Mesenchymal stem cell (in vitro differentiated cells and primary cell): Measurements from ENCODE around the gene IFT57.

Source experiments
- DNase-seq: peaks from one replicate; pipeline ENCODE4 v3.0.0-alpha.2; 2013
- H2AFZ ChIP-seq: one replicate; pipeline ENCODE4 v1.6.1; 2013; ENCODE audit warnings: low read depth, mild to moderate bottlenecking, control low read depth, inconsistent platforms, low read length, moderate library complexity
- H2AK5ac ChIP-seq: 2 replicates; pipeline ENCODE4 v1.6.1; 2013; ENCODE audit warnings: low read length, moderate library complexity, mild to moderate bottlenecking, inconsistent platforms; ENCODE audit not compliant: severe bottlenecking
- H2BK120ac ChIP-seq: one replicate; pipeline ENCODE4 v1.6.1; 2013; ENCODE audit warnings: low read depth, mild to moderate bottlenecking, inconsistent platforms, low read length, moderate library complexity
- H2BK12ac ChIP-seq, 2 experiments: one replicate each; pipeline ENCODE4 v1.6.1; 2013; ENCODE audit warnings: inconsistent platforms in 2 of 2, low read length in 2 of 2, mild to moderate bottlenecking in 2 of 2, moderate library complexity in 2 of 2, control low read depth in 1 of 2
- H2BK15ac ChIP-seq: one replicate; pipeline ENCODE4 v1.6.1; 2013; ENCODE audit warnings: mild to moderate bottlenecking, low read depth, inconsistent platforms; ENCODE audit not compliant: poor library complexity, severe bottlenecking
- H2BK5ac ChIP-seq: 2 replicates; pipeline ENCODE4 v1.6.1; 2013; ENCODE audit warnings: low read depth, mild to moderate bottlenecking, low read length, control low read depth, inconsistent platforms; ENCODE audit not compliant: poor library complexity, severe bottlenecking
- H3K14ac ChIP-seq, 2 experiments: one replicate each; pipeline ENCODE4 v1.6.1; 2013; ENCODE audit warnings: inconsistent platforms in 2 of 2, low read length in 2 of 2, control low read depth in 1 of 2, mild to moderate bottlenecking in 1 of 2, moderate library complexity in 1 of 2
- H3K18ac ChIP-seq, 2 experiments: one replicate each; pipeline ENCODE4 v1.6.1; 2013; ENCODE audit warnings: inconsistent platforms in 2 of 2, low read length in 2 of 2, control low read depth in 1 of 2, low read depth in 1 of 2, mild to moderate bottlenecking in 1 of 2
- H3K23ac ChIP-seq, 2 experiments: one replicate each; pipeline ENCODE4 v1.6.1; 2013; ENCODE audit warnings: inconsistent platforms in 2 of 2, low read length in 2 of 2, mild to moderate bottlenecking in 2 of 2, moderate library complexity in 2 of 2, control low read depth in 1 of 2
- H3K27ac ChIP-seq: 2 replicates; pipeline ENCODE4 v1.5.1; 2013; ENCODE audit warnings: mild to moderate bottlenecking, moderate library complexity, low read length, control low read depth, inconsistent platforms; ENCODE audit not compliant: poor library complexity, severe bottlenecking
- H3K27me3 ChIP-seq, 2 experiments: 2 replicates each; pipeline versions ENCODE4 v1.6.1 to v1.7.0; 2013; ENCODE audit warnings: low read length in 2 of 2, mild to moderate bottlenecking in 2 of 2, moderate library complexity in 2 of 2, control low read depth in 1 of 2, inconsistent platforms in 1 of 2; ENCODE audit not compliant: control insufficient read depth in 1 of 2, insufficient read depth in 1 of 2
- H3K36me3 ChIP-seq, 2 experiments: 2 replicates each; pipeline versions ENCODE4 v1.6.1 to v1.7.0; 2013; ENCODE audit warnings: low read length in 2 of 2, control low read depth in 1 of 2, inconsistent platforms in 1 of 2, low read depth in 1 of 2, mild to moderate bottlenecking in 1 of 2; ENCODE audit not compliant: insufficient read depth in 2 of 2, control insufficient read depth in 1 of 2
- H3K4ac ChIP-seq, 2 experiments: one replicate each; pipeline ENCODE4 v1.6.1; 2013; ENCODE audit warnings: inconsistent platforms in 2 of 2, low read length in 2 of 2, mild to moderate bottlenecking in 2 of 2, moderate library complexity in 2 of 2, control low read depth in 1 of 2, low read depth in 1 of 2
- H3K4me1 ChIP-seq: 2 replicates; pipeline ENCODE4 v1.6.1; 2013; ENCODE audit warnings: low read depth, low read length, control low read depth; ENCODE audit not compliant: control insufficient read depth, insufficient read depth
- H3K4me2 ChIP-seq: 2 replicates; pipeline ENCODE4 v1.6.1; 2013; ENCODE audit warnings: low read length, mild to moderate bottlenecking, inconsistent platforms; ENCODE audit not compliant: poor library complexity, severe bottlenecking
- H3K4me3 ChIP-seq, 2 experiments: 2 replicates each; pipeline versions ENCODE4 v1.5.1 to v1.7.0; 2013; ENCODE audit warnings: low read length in 2 of 2, mild to moderate bottlenecking in 2 of 2, control low read depth in 1 of 2, low read depth in 1 of 2; ENCODE audit not compliant: insufficient read depth in 1 of 2
- H3K79me1 ChIP-seq: replicated peaks from 2 replicates; pipeline ENCODE4 v1.6.1; 2013; ENCODE audit warnings: mild to moderate bottlenecking, control low read depth, low read length, inconsistent platforms; ENCODE audit not compliant: poor library complexity, severe bottlenecking
- H3K9ac ChIP-seq: 2 replicates; pipeline ENCODE4 v1.7.0; 2013; ENCODE audit warnings: mild to moderate bottlenecking, low read length, moderate library complexity
- H3K9me3 ChIP-seq: 2 replicates; pipeline ENCODE4 v1.7.0; 2013; ENCODE audit warnings: mild to moderate bottlenecking, low read length; ENCODE audit not compliant: control insufficient read depth
- H4K8ac ChIP-seq: one replicate; pipeline ENCODE4 v1.6.1; 2013; ENCODE audit warnings: inconsistent platforms, mild to moderate bottlenecking, low read length, moderate library complexity
- H4K91ac ChIP-seq: one replicate; pipeline ENCODE4 v1.6.1; 2013; ENCODE audit warnings: mild to moderate bottlenecking, low read length, inconsistent platforms
- WGBS: methylation state at CpG from one replicate; pipeline ENCODE4 v1.1.7; 2013; ENCODE audit warnings: mixed read lengths; 5-methylcytosine and 5-hydroxymethylcytosine counted together

Gene IFT57

GRCh38 chr3:108159105-108159504 is 63.1 kb downstream of the IFT57 start:
- Histone ChIP-seq H3K4me3 (no peak overlapping the region), H2BK5ac (no peak overlapping the region), H2BK15ac (no peak overlapping the region), H2AFZ (no peak overlapping the region), H2BK120ac (no peak overlapping the region), H3K9me3 (no peaks in the 10 kb centered on the region), H4K8ac (no peak overlapping the region), H3K4me2 (no peak overlapping the region), H3K23ac (no peak overlapping the region), H4K91ac (no peak overlapping the region), H3K27ac (no peak overlapping the region), H3K4me1 (no peaks in the 10 kb centered on the region), H2BK12ac (no peak overlapping the region), H2AK5ac (no peak overlapping the region), H3K18ac (no peak overlapping the region), H3K36me3 (peaks cover 3 to 16% of the 10 kb centered on the region in 2 experiments), H3K14ac (no peak overlapping the region), H3K79me1 (no peaks in the 10 kb centered on the region), H3K27me3 (no peaks in the 10 kb centered on the region), H3K9ac (no peak overlapping the region), H3K4ac (no peak overlapping the region)
- WGBS = 93% methylated on average over 6 of the region's 7 CpGs
- DNase-seq = no peak

GRCh38 chr3:108158251-108158650 is 64.0 kb downstream of the IFT57 start:
- Histone ChIP-seq H2AFZ (no peak overlapping the region), H3K9ac (no peak overlapping the region), H3K4me2 (no peak overlapping the region), H3K23ac (no peak overlapping the region), H4K91ac (no peak overlapping the region), H3K27me3 (no peaks in the 10 kb centered on the region), H3K36me3 (peaks cover 3 to 16% of the 10 kb centered on the region in 2 experiments), H3K18ac (no peak overlapping the region), H2BK120ac (no peak overlapping the region), H3K4me3 (no peak overlapping the region), H3K27ac (no peak overlapping the region), H3K9me3 (no peaks in the 10 kb centered on the region), H3K79me1 (no peaks in the 10 kb centered on the region), H2BK12ac (no peak overlapping the region), H2AK5ac (no peak overlapping the region), H2BK15ac (no peak overlapping the region), H2BK5ac (no peak overlapping the region), H3K4me1 (peaks cover under 1% of the 10 kb centered on the region), H3K4ac (no peak overlapping the region), H4K8ac (no peak overlapping the region), H3K14ac (no peak overlapping the region)
- WGBS = 50% methylated on average over 1 of the region's 1 CpG
- DNase-seq = no peak

- H3K4me3 ChIP-seq = no peak overlapping the region
- H3K4ac ChIP-seq = no peak overlapping the region
- H3K9me3 ChIP-seq = no peaks in the 10 kb centered on the region
- H2AK5ac ChIP-seq = no peak overlapping the region
- no peak overlapping the region for H2AFZ ChIP-seq
- no peak overlapping the region for H3K4me2 ChIP-seq
- no peak overlapping the region for H3K9ac ChIP-seq
- H3K4me1 ChIP-seq = peaks cover 2% of the 10 kb centered on the region
- no peak overlapping the region for H3K27ac ChIP-seq
- H4K8ac ChIP-seq = no peak overlapping the region
- WGBS = 85% methylated on average over 2 of the region's 2 CpGs
- no peak for DNase-seq
- no peaks in the 10 kb centered on the region for H3K79me1 ChIP-seq
- H2BK120ac ChIP-seq = no peak overlapping the region
- no peaks in the 10 kb centered on the region for H3K27me3 ChIP-seq
- H2BK5ac ChIP-seq = no peak overlapping the region
- H3K14ac ChIP-seq = no peak overlapping the region
- H3K23ac ChIP-seq = no peak overlapping the region
- no peak overlapping the region for H3K18ac ChIP-seq
- no peak overlapping the region for H2BK15ac ChIP-seq
- H4K91ac ChIP-seq = no peak overlapping the region
- H2BK12ac ChIP-seq = no peak overlapping the region
- peaks cover 3 to 8% of the 10 kb centered on the region in 2 experiments for H3K36me3 ChIP-seq
Measured at GRCh38 chr3:108157273-108157672, 65.0 kb downstream of the IFT57 start.

GRCh38 chr3:108156312-108156853 is 65.8 kb downstream of the IFT57 start:
- Histone ChIP-seq H3K79me1 (no peaks in the 10 kb centered on the region), H3K27me3 (no peaks in the 10 kb centered on the region), H2AFZ (no peak overlapping the region)

More at GRCh38 chr3:108156312-108156853, 65.8 kb downstream of the IFT57 start:
- no peak overlapping the region for H3K27ac ChIP-seq
- no peak overlapping the region for H2BK12ac ChIP-seq
- no peak overlapping the region for H4K8ac ChIP-seq
- no peak overlapping the region for H3K4me2 ChIP-seq
- H2BK15ac ChIP-seq = no peak overlapping the region
- no peak overlapping the region for H3K4ac ChIP-seq
- no peak for DNase-seq
- H3K36me3 ChIP-seq = no peaks in the 10 kb centered on the region
- H3K14ac ChIP-seq = no peak overlapping the region
- H3K4me1 ChIP-seq = peaks cover 2% of the 10 kb centered on the region
- no peak overlapping the region for H2BK120ac ChIP-seq
- H2BK5ac ChIP-seq = no peak overlapping the region
- H3K9me3 ChIP-seq = no peaks in the 10 kb centered on the region
- no peak overlapping the region for H4K91ac ChIP-seq
- no peak overlapping the region for H2AK5ac ChIP-seq
- no peak overlapping the region for H3K9ac ChIP-seq
- no peak overlapping the region for H3K18ac ChIP-seq
- H3K4me3 ChIP-seq = no peak overlapping the region
- no peak overlapping the region for H3K23ac ChIP-seq
- 100% methylated on average over 2 of the region's 4 CpGs for WGBS
